K562 (cell line): ENCODE measurements around the gene CFAP410. TPM values are rescaled to one million over a fixed set of nuclear protein-coding genes. Genes with fewer than 3 reads are reported as not detected.

Experiments used
- BHLHE40 ChIP-seq: IDR thresholded peaks from 2 replicates; pipeline ENCODE4 v1.6.1; 2011; ENCODE audit warnings: low read length, improper control_type of control experiment
- CEBPB ChIP-seq: fragments of 450-650 bp; IDR thresholded peaks from 2 replicates; pipeline ENCODE4 v1.6.1; 2016; ENCODE audit warnings: missing genetic modification characterization, missing compliant biosample characterization
- CTBP1 ChIP-seq: fragments of 450-650 bp; IDR thresholded peaks from 2 replicates; pipeline ENCODE4 v1.6.1; 2016; ENCODE audit warnings: borderline replicate concordance
- EP300 ChIP-seq: IDR thresholded peaks from 2 replicates; pipeline ENCODE4 v1.6.1; 2012; ENCODE audit warnings: low read length, improper control_type of control experiment
- FOXK2 ChIP-seq, 2 experiments: fragments of 450-650 bp; IDR thresholded peaks in 1 of 2; conservative IDR thresholded peaks in 1 of 2; 2 replicates each; pipeline ENCODE4 v1.6.1; 2016; ENCODE audit warnings: low read depth in 2 of 2, mild to moderate bottlenecking in 1 of 2
- GABPB1 ChIP-seq: sonication (generic); formaldehyde crosslinking; IDR thresholded peaks from 2 replicates; pipeline ENCODE4 v1.8.0; 2022; ENCODE audit warnings: mild to moderate bottlenecking, missing genetic modification reagents
- JUN ChIP-seq, 2 experiments: sonication (generic) in 1 of 2; formaldehyde crosslinking in 1 of 2; IDR thresholded peaks; 2 replicates each; pipeline versions ENCODE4 v1.6.1 to v1.8.0; 2012 to 2022; ENCODE audit warnings: borderline replicate concordance in 2 of 2, mild to moderate bottlenecking in 2 of 2, improper control_type of control experiment in 1 of 2, low read depth in 1 of 2, low read length in 1 of 2, missing genetic modification reagents in 1 of 2
- MCM5 ChIP-seq: fragments of 450-650 bp; IDR thresholded peaks from 2 replicates; pipeline ENCODE4 v1.6.1; 2016; ENCODE audit warnings: low read depth
- RB1 ChIP-seq: fragments of 450-650 bp; IDR thresholded peaks from 2 replicates; pipeline ENCODE4 v1.6.1; 2017; ENCODE audit warnings: low read depth, mild to moderate bottlenecking
- RNF2 ChIP-seq: sonication (generic); IDR thresholded peaks from 2 replicates; pipeline ENCODE4 v1.6.1; 2016
- SAFB ChIP-seq: fragments of 200-400 bp; formaldehyde crosslinking; IDR thresholded peaks from 2 replicates; pipeline ENCODE4 v1.6.1; 2017; ENCODE audit warnings: low read depth, low read length, borderline replicate concordance
- SMAD4 ChIP-seq: fragments of 250-450 bp; sonication (Bioruptor Pico); conservative IDR thresholded peaks from 2 replicates; pipeline ENCODE4 v1.8.0; 2021; ENCODE audit warnings: inconsistent platforms, mild to moderate bottlenecking, moderate library complexity
- SMC3 ChIP-seq: conservative IDR thresholded peaks from 2 replicates; pipeline ENCODE4 v1.6.1; 2011; ENCODE audit warnings: low read depth, low read length, improper control_type of control experiment; ENCODE audit not compliant: insufficient read depth
- STAG1 ChIP-seq: sonication (generic); formaldehyde crosslinking; IDR thresholded peaks from 2 replicates; pipeline ENCODE4 v1.5.0; 2020; ENCODE audit warnings: missing genetic modification reagents, borderline replicate concordance
- U2AF2 ChIP-seq: fragments of 200-400 bp; formaldehyde crosslinking; optimal IDR thresholded peaks from 2 replicates; pipeline ENCODE3; 2017; ENCODE audit warnings: low read depth, mild to moderate bottlenecking, low read length
- ZC3H11A ChIP-seq: IDR thresholded peaks from 2 replicates; pipeline ENCODE4 v1.6.1; 2012; ENCODE audit warnings: low read depth, low read length, improper control_type of control experiment
- ZFX ChIP-seq: sonication (generic); formaldehyde crosslinking; IDR thresholded peaks from 2 replicates; pipeline ENCODE4 v1.8.0; 2022; ENCODE audit warnings: mild to moderate bottlenecking, missing genetic modification reagents, moderate library complexity
- polyA plus RNA-seq, 8 experiments: library from polyadenylated mRNA; depleted of rRNA in 4 of 8; stranded (reverse) in 5 of 8; unstranded in 3 of 8; fragments of >200 nt; fragmentation: Nextera tagmentation in 2 of 8; fragmentation: Illumina TruSeq in 1 of 8; extraction: Ambion mirVana in 2 of 8; extraction: Trizol in 1 of 8; gene quantifications; 2 replicates each; pipeline versions ENCODE4 v1.2.1 to v1.2.3, GENCODE V29; 2011 to 2014; ENCODE audit warnings: inconsistent platforms in 1 of 8, missing spikeins in 1 of 8
- total RNA-seq, 7 experiments: library from RNA; depleted of rRNA in 6 of 7; stranded (reverse); fragments of >200 nt in 6 of 7; fragmentation: Illumina TruSeq in 2 of 7; extraction: Trizol in 2 of 7; gene quantifications; 2 replicates each; pipeline versions ENCODE4 v1.2.1 to v1.2.3, GENCODE V29; 2011 to 2021; ENCODE audit warnings: low replicate concordance in 1 of 7
- TF ChIP-seq, protein P1 (sequence below): fragments of 450-650 bp; formaldehyde crosslinking; IDR thresholded peaks from 2 replicates; pipeline ENCODE4 v1.4.0; 2022; ENCODE audit warnings: missing genetic modification characterization
- TF ChIP-seq, protein P2 (sequence below), 2 experiments: IDR thresholded peaks; 2 replicates each; pipeline ENCODE4 v1.6.1; 2012; ENCODE audit warnings: improper control_type of control experiment in 2 of 2, low read depth in 2 of 2, low read length in 2 of 2, borderline replicate concordance in 1 of 2
- TF ChIP-seq, protein P3 (sequence below): sonication (generic); formaldehyde crosslinking; IDR thresholded peaks from 2 replicates; pipeline ENCODE4 v1.8.0; 2022; ENCODE audit warnings: missing genetic modification reagents, mild to moderate bottlenecking, moderate library complexity, borderline replicate concordance
- TF ChIP-seq, protein P4 (sequence below): fragments of 450-650 bp; IDR thresholded peaks from 2 replicates; pipeline ENCODE4 v1.6.1; 2016; ENCODE audit warnings: low read depth, mild to moderate bottlenecking, moderate library complexity

Gene CFAP410
- total and polyA plus RNA-seq, 9 of the 15 experiments (the other 6 are each of a cell fraction or from before 2014, with no cell fraction given): 0.07 to 17.3 (median 2.3) TPM

DNA sequence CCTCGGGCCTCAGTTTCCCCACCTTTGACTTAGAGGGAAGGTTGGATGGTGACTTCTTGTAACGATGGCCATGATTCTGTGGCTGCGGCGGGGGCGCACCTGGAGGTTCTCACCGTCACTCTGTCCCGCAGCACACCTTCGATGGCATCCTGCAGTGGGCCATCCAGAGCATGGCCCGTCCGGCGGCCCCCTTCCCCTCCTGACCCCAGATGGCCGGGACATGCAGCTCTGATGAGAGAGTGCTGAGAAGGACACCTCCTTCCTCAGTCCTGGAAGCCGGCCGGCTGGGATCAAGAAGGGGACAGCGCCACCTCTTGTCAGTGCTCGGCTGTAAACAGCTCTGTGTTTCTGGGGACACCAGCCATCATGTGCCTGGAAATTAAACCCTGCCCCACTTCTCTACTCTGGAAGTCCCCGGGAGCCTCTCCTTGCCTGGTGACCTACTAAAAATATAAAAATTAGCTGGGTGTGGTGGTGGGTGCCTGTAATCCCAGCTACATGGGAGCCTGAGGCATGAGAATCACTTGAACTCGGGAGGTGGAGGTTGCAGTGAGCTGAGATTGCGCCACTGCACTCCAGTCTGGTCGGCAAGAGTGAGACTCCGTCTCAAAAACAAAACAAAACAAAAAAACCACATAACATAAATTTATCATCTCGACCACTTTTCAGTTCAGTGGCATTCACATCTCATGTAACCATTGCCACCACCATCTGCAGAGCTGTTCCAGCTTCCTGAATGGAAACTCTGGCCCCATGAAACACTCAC, 41.5 kb downstream of the CFAP410 start (continued):
- TF ChIP-seq SAFB: no peak
- peak; percentile 26; the same call in 1 of the 2 replicates for TF ChIP-seq ZC3H11A
- peak; percentile 50; the same call in 1 of the 2 replicates for TF ChIP-seq GABPB1 (CRISPR knock-in tag)
- peak; percentile 89 to 93 for TF ChIP-seq FOXK2 (conservative IDR thresholded peaks at IDR 0.05 in 1 of 2, IDR thresholded peaks at IDR 0.05 in 1 of 2; ENCODE audit: low read depth in 2 of 2)
- TF ChIP-seq, protein P1, sequence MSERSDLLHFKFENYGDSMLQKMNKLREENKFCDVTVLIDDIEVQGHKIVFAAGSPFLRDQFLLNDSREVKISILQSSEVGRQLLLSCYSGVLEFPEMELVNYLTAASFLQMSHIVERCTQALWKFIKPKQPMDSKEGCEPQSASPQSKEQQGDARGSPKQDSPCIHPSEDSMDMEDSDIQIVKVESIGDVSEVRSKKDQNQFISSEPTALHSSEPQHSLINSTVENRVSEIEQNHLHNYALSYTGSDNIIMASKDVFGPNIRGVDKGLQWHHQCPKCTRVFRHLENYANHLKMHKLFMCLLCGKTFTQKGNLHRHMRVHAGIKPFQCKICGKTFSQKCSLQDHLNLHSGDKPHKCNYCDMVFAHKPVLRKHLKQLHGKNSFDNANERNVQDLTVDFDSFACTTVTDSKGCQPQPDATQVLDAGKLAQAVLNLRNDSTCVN: 0 out of 2 replicates have a peak, but pooled peaks have one; percentile 69
- peak; percentile 31; the same call in 1 of the 2 replicates for TF ChIP-seq CTBP1
- 0 out of 2 replicates have a peak, but pooled peaks have one; percentile 34 for TF ChIP-seq SMAD4 (CRISPR knock-in tag)
- 0 out of 2 replicates have a peak, but pooled peaks have one; percentile 29 for TF ChIP-seq JUN (IDR thresholded peaks at IDR 0.05; ENCODE audit: borderline replicate concordance, low read depth, low read length)
- TF ChIP-seq JUN (CRISPR knock-in tag; IDR thresholded peaks at IDR 0.05; ENCODE audit: borderline replicate concordance): no peak
- peak; percentile 94 for TF ChIP-seq SMC3
- TF ChIP-seq, protein P2, sequence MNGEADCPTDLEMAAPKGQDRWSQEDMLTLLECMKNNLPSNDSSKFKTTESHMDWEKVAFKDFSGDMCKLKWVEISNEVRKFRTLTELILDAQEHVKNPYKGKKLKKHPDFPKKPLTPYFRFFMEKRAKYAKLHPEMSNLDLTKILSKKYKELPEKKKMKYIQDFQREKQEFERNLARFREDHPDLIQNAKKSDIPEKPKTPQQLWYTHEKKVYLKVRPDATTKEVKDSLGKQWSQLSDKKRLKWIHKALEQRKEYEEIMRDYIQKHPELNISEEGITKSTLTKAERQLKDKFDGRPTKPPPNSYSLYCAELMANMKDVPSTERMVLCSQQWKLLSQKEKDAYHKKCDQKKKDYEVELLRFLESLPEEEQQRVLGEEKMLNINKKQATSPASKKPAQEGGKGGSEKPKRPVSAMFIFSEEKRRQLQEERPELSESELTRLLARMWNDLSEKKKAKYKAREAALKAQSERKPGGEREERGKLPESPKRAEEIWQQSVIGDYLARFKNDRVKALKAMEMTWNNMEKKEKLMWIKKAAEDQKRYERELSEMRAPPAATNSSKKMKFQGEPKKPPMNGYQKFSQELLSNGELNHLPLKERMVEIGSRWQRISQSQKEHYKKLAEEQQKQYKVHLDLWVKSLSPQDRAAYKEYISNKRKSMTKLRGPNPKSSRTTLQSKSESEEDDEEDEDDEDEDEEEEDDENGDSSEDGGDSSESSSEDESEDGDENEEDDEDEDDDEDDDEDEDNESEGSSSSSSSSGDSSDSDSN (IDR thresholded peaks at IDR 0.05; ENCODE audit: borderline replicate concordance in 1 of 2, low read depth in 2 of 2, low read length in 2 of 2): peak in 1 of 2 experiments; percentile 57; a peak in 1 of 4 replicates
- TF ChIP-seq CEBPB (tag): peak; percentile 88
- no peak for TF ChIP-seq RNF2
- TF ChIP-seq EP300: 0 out of 2 replicates have a peak, but pooled peaks have one; percentile 9
- TF ChIP-seq MCM5: no peak
- TF ChIP-seq STAG1 (CRISPR knock-in tag): peak; percentile 89; the same call in 1 of the 2 replicates
- no peak for TF ChIP-seq U2AF2
- no peak for TF ChIP-seq ZFX (CRISPR knock-in tag)
- TF ChIP-seq RB1: peak; percentile 79; the same call in 1 of the 2 replicates
- TF ChIP-seq, protein P3, sequence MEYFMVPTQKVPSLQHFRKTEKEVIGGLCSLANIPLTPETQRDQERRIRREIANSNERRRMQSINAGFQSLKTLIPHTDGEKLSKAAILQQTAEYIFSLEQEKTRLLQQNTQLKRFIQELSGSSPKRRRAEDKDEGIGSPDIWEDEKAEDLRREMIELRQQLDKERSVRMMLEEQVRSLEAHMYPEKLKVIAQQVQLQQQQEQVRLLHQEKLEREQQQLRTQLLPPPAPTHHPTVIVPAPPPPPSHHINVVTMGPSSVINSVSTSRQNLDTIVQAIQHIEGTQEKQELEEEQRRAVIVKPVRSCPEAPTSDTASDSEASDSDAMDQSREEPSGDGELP (CRISPR knock-in tag): peak; percentile 68; the same call in 1 of the 2 replicates
- TF ChIP-seq BHLHE40: peak; percentile 70
- TF ChIP-seq, protein P4, sequence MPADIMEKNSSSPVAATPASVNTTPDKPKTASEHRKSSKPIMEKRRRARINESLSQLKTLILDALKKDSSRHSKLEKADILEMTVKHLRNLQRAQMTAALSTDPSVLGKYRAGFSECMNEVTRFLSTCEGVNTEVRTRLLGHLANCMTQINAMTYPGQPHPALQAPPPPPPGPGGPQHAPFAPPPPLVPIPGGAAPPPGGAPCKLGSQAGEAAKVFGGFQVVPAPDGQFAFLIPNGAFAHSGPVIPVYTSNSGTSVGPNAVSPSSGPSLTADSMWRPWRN: no peak
